HG03175 (cell line): ENCODE measurements around the gene SOD3.

Experiments
- ATAC-seq: cut with Tn5 transposase; IDR thresholded peaks from one replicate; pipeline ENCODE4 v1.9.1; 2021; ENCODE audit warnings: mild to moderate bottlenecking, moderate library complexity; ENCODE audit not compliant: unreplicated experiment

Gene SOD3

DNA sequence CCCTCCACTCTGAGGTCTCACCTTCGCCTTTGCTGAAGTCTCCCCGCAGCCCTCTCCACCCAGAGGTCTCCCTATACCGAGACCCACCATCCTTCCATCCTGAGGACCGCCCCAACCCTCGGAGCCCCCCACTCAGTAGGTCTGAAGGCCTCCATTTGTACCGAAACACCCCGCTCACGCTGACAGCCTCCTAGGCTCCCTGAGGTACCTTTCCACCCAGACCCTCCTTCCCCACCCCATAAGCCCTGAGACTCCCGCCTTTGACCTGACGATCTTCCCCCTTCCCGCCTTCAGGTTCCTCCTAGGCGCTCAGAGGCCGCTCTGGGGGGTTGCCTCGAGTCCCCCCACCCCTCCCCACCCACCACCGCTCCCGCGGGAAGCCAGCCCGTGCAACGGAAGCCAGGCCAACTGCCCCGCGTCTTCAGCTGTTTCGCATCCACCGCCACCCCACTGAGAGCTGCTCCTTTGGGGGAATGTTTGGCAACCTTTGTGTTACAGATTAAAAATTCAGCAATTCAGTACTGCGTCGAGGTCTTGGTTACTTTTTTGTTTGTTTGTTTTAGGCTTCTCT, 5.0 kb downstream of the SOD3 start:
- ATAC-seq, result no peak

DNA sequence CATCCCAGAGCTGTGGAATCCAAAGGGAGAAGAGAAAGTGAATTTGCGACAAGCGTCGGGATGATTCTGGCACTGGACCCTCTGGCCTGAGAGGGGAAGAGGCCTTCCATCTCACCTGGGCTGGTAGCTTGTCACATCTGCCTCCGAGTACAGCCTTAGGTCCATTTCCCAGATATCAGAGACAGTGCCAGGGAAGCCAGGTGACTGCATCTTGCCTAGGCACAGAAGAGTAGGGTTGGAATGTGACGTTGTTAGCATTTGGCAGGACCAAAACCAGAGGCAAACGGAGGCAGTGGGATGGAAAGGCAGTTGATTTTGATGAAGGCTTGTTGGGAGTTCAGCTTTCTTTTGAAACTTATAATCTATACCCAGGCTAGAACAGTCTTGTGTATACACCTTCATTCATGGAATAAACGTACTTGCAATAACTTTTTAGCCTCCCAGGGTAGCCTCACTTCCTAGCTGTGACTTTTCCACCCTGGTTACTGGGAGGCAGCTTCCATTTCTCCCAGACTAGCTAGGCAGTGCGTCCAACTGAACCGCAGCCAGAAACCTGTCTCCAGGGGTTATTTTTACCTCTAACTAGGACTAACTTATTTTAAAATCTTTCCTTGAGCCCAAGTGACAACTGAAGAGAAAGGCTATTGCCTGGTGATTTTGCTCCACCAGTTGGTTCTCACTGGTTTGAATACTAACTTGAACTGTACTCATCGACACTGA, 5.9 kb downstream of the SOD3 start:
- ATAC-seq, result no peak

DNA sequence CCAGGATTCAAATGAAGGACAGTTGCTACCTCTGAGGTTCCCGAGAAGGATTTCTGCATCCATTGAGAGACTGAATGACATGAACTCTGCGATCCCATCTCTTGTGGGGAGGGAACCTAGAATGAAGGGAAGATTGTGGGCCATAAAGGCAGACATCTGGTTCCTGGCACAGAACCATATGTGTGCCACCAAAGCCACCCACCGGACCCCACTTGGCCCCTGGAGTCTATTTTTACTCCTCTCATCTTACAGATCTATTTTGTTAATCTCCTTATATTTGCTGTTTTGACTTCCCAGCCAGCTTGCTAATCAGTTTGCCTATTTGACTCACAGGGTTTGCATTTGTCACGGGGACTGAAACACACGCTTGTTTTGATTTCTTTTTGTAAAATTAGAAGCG, 7.3 kb downstream of the SOD3 start:
- no peak for ATAC-seq

GRCh38 chr4:24805067-24805466, 9.7 kb downstream of the SOD3 start:
- ATAC-seq, result no peak

DNA sequence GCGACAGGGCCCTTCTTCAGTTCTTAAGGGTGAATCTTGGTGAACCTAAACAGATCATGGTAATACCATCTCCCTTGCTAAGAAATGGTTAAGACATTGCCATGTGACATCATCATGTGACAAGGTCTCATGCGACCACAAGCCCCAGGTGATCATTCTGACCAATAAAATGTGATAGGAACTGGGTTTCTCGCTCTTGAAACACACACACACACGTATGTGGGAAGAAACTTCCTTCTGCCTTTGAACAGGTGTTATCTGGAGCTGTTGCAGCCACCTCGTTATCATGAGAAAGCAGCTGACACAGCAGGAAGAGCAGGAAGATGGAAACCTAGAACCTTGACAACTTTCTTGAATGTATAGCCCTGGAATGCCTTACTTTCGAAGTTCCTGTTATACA, 10.2 kb downstream of the SOD3 start:
- ATAC-seq, result no peak

GRCh38 chr4:24806206-24806990, 11.0 kb downstream of the SOD3 start:
- no peak for ATAC-seq

GRCh38 chr4:24807611-24808010, 12.2 kb downstream of the SOD3 start:
- ATAC-seq, result no peak

GRCh38 chr4:24808261-24808660, 12.9 kb downstream of the SOD3 start:
- no peak for ATAC-seq

- ATAC-seq, result no peak
Observed at GRCh38 chr4:24808955-24809354, 13.6 kb downstream of the SOD3 start.

DNA sequence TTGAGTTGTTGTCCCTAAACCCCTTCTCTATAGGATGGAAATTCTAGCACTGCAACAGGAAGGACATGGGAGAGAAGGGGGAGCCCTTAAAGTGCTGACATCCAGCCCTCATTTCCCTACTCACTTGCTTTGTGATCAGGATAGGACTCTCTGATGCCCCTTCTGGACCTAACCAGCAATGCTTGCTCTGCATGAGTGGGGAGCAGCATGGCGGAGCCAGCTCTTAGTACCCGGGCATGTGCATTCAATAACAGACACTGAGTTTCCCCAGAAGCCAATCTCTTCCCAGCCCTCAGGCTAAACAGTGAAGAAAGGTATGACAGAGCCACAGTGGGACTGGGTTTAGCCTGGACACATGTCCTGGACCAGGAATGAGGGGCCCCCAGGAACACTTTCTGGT, 14.0 kb downstream of the SOD3 start:
- ATAC-seq, result no peak

GRCh38 chr4:24809815-24810405, 14.5 kb downstream of the SOD3 start:
- no peak for ATAC-seq

- no peak for ATAC-seq
Observed at GRCh38 chr4:24810871-24811631, 15.7 kb downstream of the SOD3 start.

- no peak for ATAC-seq
Observed at GRCh38 chr4:24813732-24814131, 18.4 kb downstream of the SOD3 start.

DNA sequence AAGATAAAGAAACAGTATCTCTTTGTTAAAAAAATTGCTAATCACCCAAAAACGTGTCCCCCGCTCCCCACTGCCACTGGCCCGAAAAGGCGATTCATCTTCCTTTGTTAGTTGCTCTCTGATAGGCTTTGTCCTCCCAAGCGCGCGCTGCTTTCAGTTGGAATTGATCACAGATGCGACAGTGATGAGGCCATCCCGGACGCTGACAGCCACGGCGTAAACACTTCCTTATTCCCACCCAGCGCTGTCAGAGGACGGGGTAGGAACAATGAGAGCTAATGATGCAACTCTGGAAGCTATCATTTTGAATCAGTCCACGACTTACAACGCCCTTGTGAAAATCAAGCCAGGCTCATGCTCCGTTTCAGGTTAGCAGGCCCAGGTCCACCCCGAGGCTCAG, 21.4 kb downstream of the SOD3 start:
- ATAC-seq, result no peak

GRCh38 chr4:24820541-24820940, 25.2 kb downstream of the SOD3 start:
- no peak for ATAC-seq

DNA sequence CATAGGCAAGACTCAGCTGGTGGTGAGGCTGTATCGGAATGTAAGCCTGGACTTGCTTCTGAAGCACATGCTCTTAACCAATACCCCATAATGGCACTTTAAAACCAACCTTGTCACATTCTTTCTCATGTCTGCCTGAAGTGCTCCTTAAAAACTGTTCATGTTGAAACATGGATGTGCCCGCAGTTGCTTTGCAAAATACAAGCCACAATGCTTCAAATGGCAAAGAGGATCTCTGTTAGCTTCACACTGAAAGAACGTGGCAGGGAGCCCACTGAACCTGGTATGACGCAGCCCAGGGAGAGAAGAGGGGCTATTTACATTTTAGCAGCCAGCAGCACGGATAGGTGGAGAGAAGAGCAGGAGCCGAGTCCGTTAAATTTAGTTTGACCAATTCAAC, 29.3 kb downstream of the SOD3 start:
- ATAC-seq, result no peak

DNA sequence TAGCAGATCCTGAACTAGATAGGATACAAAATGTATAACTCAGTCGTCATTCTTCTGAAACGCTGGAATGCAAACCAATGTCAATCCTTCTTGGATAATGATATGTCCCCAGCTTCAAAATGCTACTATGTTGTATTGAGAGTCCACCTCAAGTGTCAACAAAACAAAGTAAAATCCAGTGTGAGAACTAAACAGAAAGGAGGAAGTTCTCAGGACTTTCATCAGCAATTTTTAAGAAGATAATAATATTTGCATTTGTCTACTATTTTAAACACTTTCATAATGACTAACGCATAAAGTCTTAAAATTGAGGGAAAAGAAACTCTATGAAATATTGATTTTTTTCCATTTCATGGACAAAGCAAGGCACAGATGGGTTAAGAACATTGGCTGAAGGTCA, 36.3 kb downstream of the SOD3 start:
- ATAC-seq, result no peak

DNA sequence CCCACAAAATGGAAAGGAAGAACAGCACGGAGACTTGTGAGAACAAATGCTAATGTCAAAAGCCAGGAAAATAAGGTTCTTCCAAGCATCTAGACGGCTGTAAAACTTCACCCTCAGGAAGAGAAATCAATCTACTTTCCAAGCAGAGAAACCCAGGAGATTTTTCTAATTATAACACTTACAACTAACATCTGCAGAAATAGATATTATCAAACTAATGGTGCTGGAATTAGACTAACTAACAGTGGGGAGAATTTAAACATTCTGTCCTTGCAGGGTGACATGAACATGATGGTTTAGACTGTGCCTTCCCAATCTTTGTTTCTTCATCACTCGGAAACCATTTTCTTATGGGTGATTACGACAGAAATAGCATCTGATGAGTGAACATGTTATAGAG, 40.3 kb downstream of the SOD3 start:
- ATAC-seq, result no peak

DNA sequence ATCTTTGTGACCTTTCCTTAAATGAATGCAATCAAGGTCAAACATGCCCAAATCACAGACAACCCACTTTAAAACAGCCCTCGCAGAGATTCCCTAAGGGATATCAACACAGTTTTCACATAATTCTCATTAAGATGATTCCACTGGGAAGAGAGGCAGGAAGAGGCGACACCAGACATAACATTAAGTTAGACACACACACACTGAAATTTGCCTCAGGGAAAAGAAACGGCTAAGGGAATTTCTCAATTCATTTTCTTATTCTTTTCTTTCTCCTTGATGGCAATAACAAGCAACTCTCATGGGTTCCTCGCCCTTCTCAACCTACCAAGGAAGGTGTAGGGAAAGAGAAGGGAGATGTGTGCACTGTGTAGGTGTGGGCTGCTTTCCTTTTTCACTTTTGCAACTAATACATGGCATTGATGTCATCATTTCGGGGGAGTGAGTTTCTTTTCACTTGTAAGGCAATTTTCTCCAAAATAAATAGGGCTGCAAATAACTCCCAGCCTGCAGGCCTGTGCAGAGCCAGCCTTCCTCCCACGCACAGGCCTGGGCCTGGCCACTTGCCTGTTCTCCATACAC, 41.4 kb downstream of the SOD3 start:
- ATAC-seq, result no peak

- no peak for ATAC-seq
Observed at GRCh38 chr4:24837336-24837735, 42.0 kb downstream of the SOD3 start.

DNA sequence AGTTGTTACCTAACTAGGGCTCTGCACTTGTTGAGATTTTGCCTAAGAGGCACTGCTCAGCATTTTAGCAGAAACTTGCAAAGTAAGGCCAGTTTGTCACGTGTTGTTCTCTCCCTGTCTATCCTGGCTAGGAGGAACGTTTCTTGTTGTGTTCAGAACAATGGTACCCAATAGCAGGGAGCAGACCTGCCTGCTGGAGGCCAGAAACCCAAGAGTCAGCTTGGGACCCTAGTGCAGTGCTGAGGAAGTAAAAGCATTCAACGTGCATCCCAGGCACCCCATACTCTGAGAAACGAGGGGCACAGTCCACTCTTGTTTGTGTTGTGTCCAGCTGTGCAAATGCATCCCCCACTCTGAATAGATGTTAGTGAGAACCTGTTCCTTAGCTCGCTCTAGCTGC, 42.4 kb downstream of the SOD3 start:
- ATAC-seq, result no peak
